Osteocyte (in vitro differentiated cells): ENCODE results near the gene EMCN. TPM values are rescaled to one million over a fixed set of nuclear protein-coding genes. Genes with fewer than 3 reads are reported as not detected.

Experiments
- DNase-seq: peaks from one replicate; pipeline ENCODE4 v3.0.0; 2021; ENCODE audit warnings: mixed read lengths; ENCODE audit not compliant: unreplicated experiment; ENCODE audit errors: extremely low spot score
- H3K27ac Mint-ChIP-seq: one replicate; pipeline ENCODE4 v1.8.0; 2021; ENCODE audit warnings: mild to moderate bottlenecking, mixed read lengths; ENCODE audit not compliant: unreplicated experiment
- H3K27me3 Mint-ChIP-seq: one replicate; pipeline ENCODE4 v1.8.0; 2021; ENCODE audit warnings: mixed read lengths; ENCODE audit not compliant: unreplicated experiment
- H3K36me3 Mint-ChIP-seq: one replicate; pipeline ENCODE4 v1.8.0; 2021; ENCODE audit warnings: mixed read lengths; ENCODE audit not compliant: unreplicated experiment
- H3K4me1 Mint-ChIP-seq: one replicate; pipeline ENCODE4 v1.8.0; 2021; ENCODE audit warnings: mixed read lengths; ENCODE audit not compliant: unreplicated experiment
- H3K4me3 Mint-ChIP-seq: one replicate; pipeline ENCODE4 v1.8.0; 2021; ENCODE audit warnings: mild to moderate bottlenecking, moderate library complexity, mixed read lengths; ENCODE audit not compliant: unreplicated experiment
- H3K9me3 Mint-ChIP-seq: one replicate; pipeline ENCODE4 v1.8.0; 2021; ENCODE audit warnings: mixed read lengths; ENCODE audit not compliant: unreplicated experiment
- long read RNA-seq: library from polyadenylated mRNA; unstranded; transcript quantifications from one replicate; pipeline ENCODE4 v2.0.0, GENCODE V29; 2021
- total RNA-seq: library from RNA; stranded (reverse); gene quantifications from 2 replicates; pipeline ENCODE4 v1.2.1, GENCODE V29; 2021
- TF ChIP-seq, protein P1 (sequence below): fragments of 200-600 bp; sonication (generic); IDR thresholded peaks from 2 replicates; pipeline ENCODE4 v1.5.0; 2021; ENCODE audit warnings: antibody characterized with exemption, mild to moderate bottlenecking, moderate library complexity

The EMCN gene, protein sequence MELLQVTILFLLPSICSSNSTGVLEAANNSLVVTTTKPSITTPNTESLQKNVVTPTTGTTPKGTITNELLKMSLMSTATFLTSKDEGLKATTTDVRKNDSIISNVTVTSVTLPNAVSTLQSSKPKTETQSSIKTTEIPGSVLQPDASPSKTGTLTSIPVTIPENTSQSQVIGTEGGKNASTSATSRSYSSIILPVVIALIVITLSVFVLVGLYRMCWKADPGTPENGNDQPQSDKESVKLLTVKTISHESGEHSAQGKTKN
- total RNA-seq = 3.3 and 4.1 TPM in 2 replicates
- long read RNA-seq, full-length matches to known transcripts = 29 of 34 reads
- long read RNA-seq, partial matches to known transcripts = 2 of 34 reads
- long read RNA-seq, other reads (novel, unspliced or antisense) = 3 of 34 reads

DNA sequence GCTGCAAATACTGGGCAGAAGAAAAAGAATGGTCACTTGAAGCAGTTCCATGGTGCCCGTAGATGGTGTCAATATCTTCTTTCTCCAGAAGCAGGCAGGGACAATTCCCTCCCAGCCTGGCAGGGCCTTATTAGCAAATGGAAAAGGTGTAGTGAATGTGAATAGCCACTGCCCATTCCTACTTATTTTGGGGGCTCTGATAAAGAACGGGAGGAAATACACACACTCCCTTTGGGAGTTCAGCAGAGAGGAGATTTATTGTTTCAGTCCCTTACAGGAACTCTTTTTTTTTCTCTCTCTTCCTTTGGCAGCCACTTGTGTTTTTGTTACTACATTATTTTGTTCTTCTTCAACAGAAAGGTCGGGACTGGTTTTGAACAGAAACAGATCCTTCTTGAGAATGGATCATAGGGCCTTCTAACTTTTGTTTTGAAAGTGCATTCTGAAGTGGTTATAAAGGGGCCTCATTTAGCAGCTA is at the start of gene EMCN:
Gene EMCN, minus strand, starts transcription at position 159 of the 478 bp plus-strand sequence. Its CDS starts 108 bp downstream, at position 51.
- Mint-ChIP-seq H3K36me3 (no peaks in the 10 kb centered on the region), H3K9me3 (peaks cover 3% of the 10 kb centered on the region), H3K4me1 (peaks cover 48% of the 10 kb centered on the region), H3K27me3 (no peaks in the 10 kb centered on the region), H3K4me3 (peak within 1 kb of the TSS; percentile 46), H3K27ac (peak within 1 kb of the TSS; percentile 86)
- DNase-seq = no peak
- TF ChIP-seq, protein P1, sequence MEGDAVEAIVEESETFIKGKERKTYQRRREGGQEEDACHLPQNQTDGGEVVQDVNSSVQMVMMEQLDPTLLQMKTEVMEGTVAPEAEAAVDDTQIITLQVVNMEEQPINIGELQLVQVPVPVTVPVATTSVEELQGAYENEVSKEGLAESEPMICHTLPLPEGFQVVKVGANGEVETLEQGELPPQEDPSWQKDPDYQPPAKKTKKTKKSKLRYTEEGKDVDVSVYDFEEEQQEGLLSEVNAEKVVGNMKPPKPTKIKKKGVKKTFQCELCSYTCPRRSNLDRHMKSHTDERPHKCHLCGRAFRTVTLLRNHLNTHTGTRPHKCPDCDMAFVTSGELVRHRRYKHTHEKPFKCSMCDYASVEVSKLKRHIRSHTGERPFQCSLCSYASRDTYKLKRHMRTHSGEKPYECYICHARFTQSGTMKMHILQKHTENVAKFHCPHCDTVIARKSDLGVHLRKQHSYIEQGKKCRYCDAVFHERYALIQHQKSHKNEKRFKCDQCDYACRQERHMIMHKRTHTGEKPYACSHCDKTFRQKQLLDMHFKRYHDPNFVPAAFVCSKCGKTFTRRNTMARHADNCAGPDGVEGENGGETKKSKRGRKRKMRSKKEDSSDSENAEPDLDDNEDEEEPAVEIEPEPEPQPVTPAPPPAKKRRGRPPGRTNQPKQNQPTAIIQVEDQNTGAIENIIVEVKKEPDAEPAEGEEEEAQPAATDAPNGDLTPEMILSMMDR = no peak

DNA sequence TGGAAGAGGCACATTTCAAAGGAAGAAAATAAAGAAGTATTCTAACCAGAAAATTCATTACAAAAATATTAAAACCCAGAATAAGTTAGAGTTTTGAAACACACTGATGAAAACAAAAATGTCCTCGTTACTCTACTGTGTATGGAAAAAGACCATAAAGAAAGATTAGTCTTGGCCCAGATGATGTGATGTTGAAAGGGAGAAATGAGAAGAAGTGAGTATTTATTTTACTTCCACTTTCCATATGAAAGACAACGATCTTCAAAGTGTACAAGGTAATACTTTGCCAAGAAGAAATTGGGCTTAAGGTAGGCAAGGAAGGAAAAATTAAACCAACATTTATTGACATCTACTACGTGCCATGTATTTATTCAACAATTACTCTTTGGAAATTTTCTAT is 48.6 kb upstream of the EMCN start:
- H3K9me3 Mint-ChIP-seq = peaks cover 4% of the 10 kb centered on the region
- TF ChIP-seq, protein P1 = no peak
- H3K4me3 Mint-ChIP-seq = no peak overlapping the region

DNA sequence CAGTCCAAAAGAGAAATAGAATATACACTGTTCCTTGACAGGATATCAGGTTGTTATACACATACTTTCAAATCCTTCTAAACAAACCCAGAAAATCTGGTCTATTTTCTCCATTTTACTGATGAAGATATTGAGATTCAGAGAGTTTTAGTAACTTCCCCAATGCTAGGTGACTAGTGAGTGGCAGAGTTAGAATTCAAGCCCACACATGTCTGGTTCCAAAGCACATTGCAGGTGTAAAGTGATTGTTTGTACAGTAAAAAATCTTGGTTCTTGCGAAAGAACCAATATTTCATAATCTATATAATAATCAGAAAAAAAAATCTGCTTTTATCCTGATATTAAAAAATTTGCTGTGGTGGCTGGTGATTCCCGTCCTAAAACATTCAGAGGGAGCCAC is 39.5 kb upstream of the EMCN start:
- Mint-ChIP-seq H3K9me3 (peaks cover 9% of the 10 kb centered on the region), H3K36me3 (no peaks in the 10 kb centered on the region), H3K27me3 (peaks cover 12% of the 10 kb centered on the region), H3K27ac (no peak overlapping the region), H3K4me3 (no peak overlapping the region), H3K4me1 (peaks cover 3% of the 10 kb centered on the region)
- DNase-seq = no peak
- TF ChIP-seq, protein P1 = no peak

More for the DNA sequence above, 48.6 kb upstream of the EMCN start:
- Mint-ChIP-seq H3K27me3 (peaks cover 13% of the 10 kb centered on the region), H3K4me1 (no peaks in the 10 kb centered on the region), H3K36me3 (no peaks in the 10 kb centered on the region), H3K27ac (no peak overlapping the region)
- no peak for DNase-seq

DNA sequence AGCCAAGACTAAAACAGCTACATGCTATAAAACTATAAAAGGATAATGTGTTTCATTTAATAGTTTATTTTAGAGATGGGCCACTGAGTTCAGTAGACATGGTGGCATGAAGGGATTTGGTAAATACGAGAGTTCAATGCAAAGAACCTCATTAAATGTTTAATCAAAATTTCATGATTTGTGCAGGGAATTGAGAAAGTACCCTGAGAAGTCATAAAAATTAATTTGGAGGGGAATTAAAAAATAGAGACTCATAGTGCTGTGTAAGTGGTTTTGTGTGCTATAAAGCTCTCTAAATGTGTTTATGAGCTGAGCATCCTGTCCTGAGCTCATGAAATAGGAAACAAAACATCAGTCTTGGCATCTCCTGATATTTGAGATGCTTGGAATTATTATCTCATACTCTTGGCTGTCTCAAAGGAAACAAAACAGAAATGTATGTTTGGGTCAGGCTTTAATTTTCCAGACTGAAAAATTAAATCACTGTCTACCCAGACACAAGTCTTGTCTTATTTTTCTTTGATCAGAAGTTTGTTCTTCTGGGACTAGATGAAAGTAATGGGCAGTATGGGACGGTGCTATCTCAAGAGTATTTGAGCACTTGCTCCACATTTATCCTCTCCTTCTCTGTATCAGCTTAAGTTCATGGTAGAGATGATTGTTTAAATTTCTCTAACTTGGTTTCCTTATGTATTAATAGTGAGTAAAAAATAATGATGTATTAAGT is 38.0 kb upstream of the EMCN start:
- Mint-ChIP-seq H3K4me1 (peaks cover 3% of the 10 kb centered on the region), H3K27ac (no peak overlapping the region), H3K4me3 (no peak overlapping the region), H3K9me3 (no peaks in the 10 kb centered on the region), H3K27me3 (peaks cover 16% of the 10 kb centered on the region), H3K36me3 (no peaks in the 10 kb centered on the region)
- TF ChIP-seq, protein P1 = no peak
- no peak for DNase-seq

DNA sequence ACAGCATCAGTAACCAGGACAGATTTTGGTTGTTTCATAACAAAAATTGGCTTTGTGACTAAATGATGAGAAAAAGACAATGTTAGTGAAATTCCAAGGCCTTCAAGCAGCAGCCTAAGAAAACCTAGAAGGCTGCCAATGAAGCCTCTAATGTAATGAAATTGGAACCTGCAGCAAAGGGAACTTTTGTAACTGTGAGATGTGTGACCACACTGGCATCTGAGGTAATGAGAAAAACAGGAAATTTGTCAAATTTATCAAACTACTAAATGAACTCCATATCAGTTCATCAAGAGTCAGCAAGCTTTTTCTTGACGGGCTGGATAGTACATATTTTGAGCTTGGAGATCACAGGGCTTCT is 30.4 kb upstream of the EMCN start:
- TF ChIP-seq, protein P1 = no peak
- Mint-ChIP-seq H3K4me1 (no peaks in the 10 kb centered on the region), H3K27ac (no peak overlapping the region), H3K4me3 (no peak overlapping the region), H3K27me3 (peaks cover 13% of the 10 kb centered on the region), H3K9me3 (no peaks in the 10 kb centered on the region), H3K36me3 (no peaks in the 10 kb centered on the region)
- no peak for DNase-seq
